Measurements from ENCODE around the gene RASD2. TPM values are rescaled to one million over a fixed set of nuclear protein-coding genes. Genes with fewer than 3 reads are reported as not detected.
A peak's percentile ranks its signal among the peaks of the same experiment; 100 is the strongest.

The RASD2 gene
- total RNA-seq, 4 donors from 2014 or later = 0.13 to 1.6 (median 0.97) TPM

DNA sequence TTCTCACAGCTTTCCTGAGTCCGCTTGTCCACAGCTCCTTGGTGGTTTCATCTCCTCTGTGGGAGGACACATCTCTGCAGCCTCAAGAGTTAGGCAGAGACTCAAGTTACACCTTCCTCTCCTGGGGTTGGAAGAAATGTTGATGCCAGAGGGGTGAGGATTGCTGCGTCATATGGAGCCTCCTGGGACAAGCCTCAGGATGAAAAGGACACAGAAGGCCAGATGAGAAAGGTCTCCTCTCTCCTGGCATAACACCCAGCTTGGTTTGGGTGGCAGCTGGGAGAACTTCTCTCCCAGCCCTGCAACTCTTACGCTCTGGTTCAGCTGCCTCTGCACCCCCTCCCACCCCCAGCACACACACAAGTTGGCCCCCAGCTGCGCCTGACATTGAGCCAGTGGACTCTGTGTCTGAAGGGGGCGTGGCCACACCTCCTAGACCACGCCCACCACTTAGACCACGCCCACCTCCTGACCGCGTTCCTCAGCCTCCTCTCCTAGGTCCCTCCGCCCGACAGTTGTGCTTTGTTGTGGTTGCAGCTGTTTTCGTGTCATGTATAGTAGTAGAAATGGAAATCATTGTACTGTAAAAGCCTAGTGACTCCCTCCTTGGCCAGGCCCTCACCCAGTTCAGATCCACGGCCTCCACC lies 11.7 kb downstream of the RASD2 start:
- no peak for TF ChIP-seq POLR2A (IDR thresholded peaks at IDR 0.05)
- TF ChIP-seq, protein P1, sequence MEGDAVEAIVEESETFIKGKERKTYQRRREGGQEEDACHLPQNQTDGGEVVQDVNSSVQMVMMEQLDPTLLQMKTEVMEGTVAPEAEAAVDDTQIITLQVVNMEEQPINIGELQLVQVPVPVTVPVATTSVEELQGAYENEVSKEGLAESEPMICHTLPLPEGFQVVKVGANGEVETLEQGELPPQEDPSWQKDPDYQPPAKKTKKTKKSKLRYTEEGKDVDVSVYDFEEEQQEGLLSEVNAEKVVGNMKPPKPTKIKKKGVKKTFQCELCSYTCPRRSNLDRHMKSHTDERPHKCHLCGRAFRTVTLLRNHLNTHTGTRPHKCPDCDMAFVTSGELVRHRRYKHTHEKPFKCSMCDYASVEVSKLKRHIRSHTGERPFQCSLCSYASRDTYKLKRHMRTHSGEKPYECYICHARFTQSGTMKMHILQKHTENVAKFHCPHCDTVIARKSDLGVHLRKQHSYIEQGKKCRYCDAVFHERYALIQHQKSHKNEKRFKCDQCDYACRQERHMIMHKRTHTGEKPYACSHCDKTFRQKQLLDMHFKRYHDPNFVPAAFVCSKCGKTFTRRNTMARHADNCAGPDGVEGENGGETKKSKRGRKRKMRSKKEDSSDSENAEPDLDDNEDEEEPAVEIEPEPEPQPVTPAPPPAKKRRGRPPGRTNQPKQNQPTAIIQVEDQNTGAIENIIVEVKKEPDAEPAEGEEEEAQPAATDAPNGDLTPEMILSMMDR (IDR thresholded peaks at IDR 0.05) = no peak
- WGBS, 2 donors = 50 to 72% methylated on average over 13 of the region's 13 CpGs
- Histone ChIP-seq H3K27me3 (no peaks in the 10 kb centered on the region), H3K4me1 (peaks cover 16 to 21% of the 10 kb centered on the region in 2 donors), H3K27ac (no peak overlapping the region), H3K4me3 (replicated peaks in 1 of 3) (no peak overlapping the region), H3K36me3 (no peaks in the 10 kb centered on the region), H3K9me3 (no peaks in the 10 kb centered on the region)
- intact Hi-C loops (cut with DNase I) = no loop called here
- peak in 1 of 2 donors; percentile 35 for DNase-seq

DNA sequence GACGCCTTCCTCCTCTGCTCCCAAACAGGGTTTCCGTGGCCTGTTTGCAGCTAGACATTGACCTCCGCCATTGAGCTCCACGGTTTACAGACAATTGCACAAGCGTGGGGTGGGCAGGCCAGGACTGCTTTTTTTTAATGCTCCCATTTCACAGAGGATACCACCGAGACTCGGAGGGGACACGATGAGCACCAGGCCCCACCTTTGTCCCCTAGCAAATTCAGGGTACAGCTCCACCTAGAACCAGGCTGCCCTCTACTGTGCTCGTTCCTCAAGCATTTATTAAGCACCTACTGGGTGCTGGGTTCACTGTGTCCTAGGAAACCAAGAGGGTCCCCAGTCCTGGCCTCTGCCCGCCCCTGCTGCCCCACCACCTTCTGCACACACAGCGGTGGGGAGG lies 12.2 kb downstream of the RASD2 start:
- Histone ChIP-seq H3K4me1 (peaks cover 16 to 21% of the 10 kb centered on the region in 2 donors), H3K36me3 (no peaks in the 10 kb centered on the region), H3K27me3 (no peaks in the 10 kb centered on the region), H3K9me3 (no peaks in the 10 kb centered on the region), H3K27ac (no peak overlapping the region), H3K4me3 (replicated peaks in 1 of 3) (no peak overlapping the region)
- WGBS, 2 donors = 92 to 93% methylated on average over 11 of the region's 11 CpGs
- intact Hi-C loops (cut with DNase I) = no loop called here
- no peak for DNase-seq
- TF ChIP-seq, protein P1 (IDR thresholded peaks at IDR 0.05) = no peak
- TF ChIP-seq POLR2A (IDR thresholded peaks at IDR 0.05) = no peak

DNA sequence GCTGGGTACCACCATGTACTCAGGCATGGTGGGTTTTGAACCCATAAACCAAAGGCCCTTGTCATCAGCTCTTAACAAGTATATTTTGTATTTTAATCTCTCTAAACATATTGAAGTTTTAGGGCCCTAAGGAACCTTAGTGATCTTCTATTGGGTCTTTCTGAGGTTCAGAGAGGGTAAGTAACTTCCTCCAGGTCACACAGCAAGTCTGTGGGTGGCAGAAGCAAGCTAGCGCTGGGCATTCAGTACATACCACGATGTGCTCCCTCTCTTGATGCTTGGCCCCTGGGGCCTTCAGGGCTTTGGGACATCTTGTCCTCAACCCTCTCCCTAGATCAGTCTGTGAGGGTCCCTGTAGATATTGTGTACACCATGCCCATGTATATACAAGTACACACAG lies 12.7 kb downstream of the RASD2 start:
- no peaks in the 10 kb centered on the region for H3K27me3 ChIP-seq
- no peak for DNase-seq
- H3K9me3 ChIP-seq = no peaks in the 10 kb centered on the region
- intact Hi-C loops (cut with DNase I) = no loop called here
- H3K27ac ChIP-seq = no peak overlapping the region
- peaks cover 16 to 21% of the 10 kb centered on the region in 2 donors for H3K4me1 ChIP-seq
- no peak overlapping the region for H3K4me3 ChIP-seq (replicated peaks in 1 of 3)
- no peaks in the 10 kb centered on the region for H3K36me3 ChIP-seq
- TF ChIP-seq, protein P1 (IDR thresholded peaks at IDR 0.05) = no peak
- TF ChIP-seq POLR2A (IDR thresholded peaks at IDR 0.05) = no peak
- WGBS, 2 donors = 92 to 95% methylated on average over 2 of the region's 2 CpGs

DNA sequence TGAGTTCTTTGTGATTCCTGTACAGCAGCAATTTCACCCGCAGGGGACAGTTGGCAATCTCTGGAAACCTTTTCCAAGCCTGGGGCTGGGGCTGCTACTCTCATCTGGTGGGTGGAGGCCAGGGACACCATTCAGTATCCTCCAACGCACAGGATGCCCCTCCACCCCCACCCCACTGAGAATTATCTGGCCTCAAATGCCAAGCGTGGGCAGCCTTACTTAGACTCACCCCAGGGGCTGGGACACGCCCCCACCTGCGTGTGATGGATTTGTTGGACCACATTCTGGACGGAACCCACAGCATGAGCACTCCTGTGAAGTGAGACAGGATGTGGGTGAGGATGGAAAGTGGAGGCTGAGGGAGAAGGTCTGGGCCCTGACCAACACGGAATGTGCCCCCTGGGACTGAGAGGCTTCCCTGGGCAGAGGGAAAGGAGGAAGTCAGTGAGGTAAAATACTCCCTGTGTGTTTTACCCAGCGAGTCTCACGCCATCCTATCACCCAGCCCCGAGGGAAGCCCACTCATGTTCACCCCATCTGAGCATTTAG lies 13.7 kb downstream of the RASD2 start:
- WGBS, 2 donors = 64 to 86% methylated on average over 8 to 10 of the region's 10 CpGs
- Histone ChIP-seq H3K4me1 (peaks cover 16 to 21% of the 10 kb centered on the region in 2 donors), H3K4me3 (replicated peaks in 1 of 3) (no peak overlapping the region), H3K27ac (no peak overlapping the region), H3K9me3 (no peaks in the 10 kb centered on the region), H3K27me3 (no peaks in the 10 kb centered on the region), H3K36me3 (no peaks in the 10 kb centered on the region)
- intact Hi-C loops (cut with DNase I) = no loop called here
- no peak for TF ChIP-seq POLR2A (IDR thresholded peaks at IDR 0.05)
- TF ChIP-seq, protein P1 (IDR thresholded peaks at IDR 0.05) = no peak
- DNase-seq = no peak

DNA sequence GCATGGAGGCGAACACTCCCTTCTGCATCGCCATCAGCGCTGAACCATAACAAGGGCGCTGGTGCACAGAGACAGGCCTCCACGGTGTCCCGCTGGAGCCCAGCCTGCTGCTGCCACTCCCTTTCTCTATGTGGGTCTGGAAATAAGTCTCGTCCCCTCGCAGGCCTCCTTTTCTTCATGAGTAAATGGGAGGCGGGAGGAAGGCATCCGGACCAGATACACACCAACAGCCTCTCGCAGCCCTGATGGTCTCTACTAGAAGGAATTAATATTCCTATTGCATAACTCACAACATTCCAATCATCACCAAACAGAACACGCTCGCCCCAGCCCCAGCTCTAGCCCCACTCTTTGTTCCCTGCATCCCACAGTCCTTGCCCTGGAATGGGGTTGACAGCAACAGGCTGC lies 14.9 kb downstream of the RASD2 start:
- DNase-seq = peak; percentile 56 to 61
- H3K4me3 ChIP-seq (replicated peaks in 1 of 3) = no peak overlapping the region
- no peaks in the 10 kb centered on the region for H3K27me3 ChIP-seq
- WGBS, 2 donors = 59 to 63% methylated on average over 12 to 13 of the region's 13 CpGs
- no peaks in the 10 kb centered on the region for H3K9me3 ChIP-seq
- intact Hi-C loops (cut with DNase I) = no loop called here
- TF ChIP-seq, protein P1 (IDR thresholded peaks at IDR 0.05) = no peak
- TF ChIP-seq POLR2A (IDR thresholded peaks at IDR 0.05) = no peak
- peaks cover 16 to 21% of the 10 kb centered on the region in 2 donors for H3K4me1 ChIP-seq
- H3K36me3 ChIP-seq = no peaks in the 10 kb centered on the region
- peak overlapping the region; percentile 40 to 58 (median 41) for H3K27ac ChIP-seq
